Upper lobe of left lung (tissue), 6 donors: ENCODE measurements around the gene SEC14L2. TPM values are rescaled to one million over a fixed set of nuclear protein-coding genes. Genes with fewer than 3 reads are reported as not detected.

ENCODE experiments used
- ATAC-seq, 2 donors: fragments of 200-7000 bp; cut with Tn5 transposase; one replicate each; pipeline ENCODE4 v1.9.1; 2022; ENCODE audit warnings: mild to moderate bottlenecking in 2 of 2, moderate library complexity in 2 of 2; ENCODE audit not compliant: low FRiP score in 2 of 2
- DNase-seq, 2 donors: peaks; one replicate each; pipeline ENCODE4 v3.0.0-alpha.2; 2019 to 2020
- H3K27ac ChIP-seq, 4 donors: fragments of 200-600 bp; sonication (generic); one replicate each; pipeline ENCODE4 v1.5.1; 2016 to 2019
- H3K27me3 ChIP-seq, 4 donors: fragments of 200-600 bp; sonication (generic); one replicate each; pipeline ENCODE4 v1.5.1; 2017 to 2019
- H3K36me3 ChIP-seq, 4 donors: fragments of 200-600 bp; sonication (generic); one replicate each; pipeline ENCODE4 v1.5.1; 2016 to 2019
- H3K4me1 ChIP-seq, 4 donors: fragments of 200-600 bp; sonication (generic); one replicate each; pipeline ENCODE4 v1.5.1; 2018 to 2019
- H3K4me3 ChIP-seq, 4 donors: fragments of 200-600 bp; sonication (generic); one replicate each; pipeline ENCODE4 v1.5.1; 2017 to 2019; ENCODE audit warnings: mild to moderate bottlenecking in 2 of 4, moderate library complexity in 1 of 4
- H3K9me3 ChIP-seq, 4 donors: fragments of 200-600 bp; sonication (generic); one replicate each; pipeline ENCODE4 v1.5.1; 2018 to 2019
- CTCF ChIP-seq, 6 experiments: fragments of 450-650 bp in 4 of 6; fragments of 200-600 bp in 2 of 6; sonication (generic) in 2 of 6; IDR thresholded peaks; one replicate each; pipeline ENCODE4 v1.5.1; 2016 to 2019; ENCODE audit warnings: antibody characterized with exemption in 6 of 6
- EP300 ChIP-seq, 4 donors: sonication (generic); formaldehyde crosslinking; IDR thresholded peaks; one replicate each; pipeline ENCODE4 v1.5.1; 2017; ENCODE audit warnings: antibody characterized with exemption in 4 of 4, control low read depth in 2 of 4
- POLR2A ChIP-seq, 4 donors: fragments of 450-650 bp; IDR thresholded peaks; one replicate each; pipeline ENCODE4 v1.5.1; 2016 to 2017; ENCODE audit warnings: antibody characterized with exemption in 4 of 4, mild to moderate bottlenecking in 2 of 4
- POLR2AphosphoS5 ChIP-seq, 2 donors: sonication (generic); formaldehyde crosslinking; IDR thresholded peaks; one replicate each; pipeline ENCODE4 v1.5.1; 2017; ENCODE audit warnings: antibody characterized with exemption in 2 of 2
- WGBS, 2 donors: methylation state at CpG; one replicate each; pipeline ENCODE4 v1.1.5; 2017 to 2018; 5-methylcytosine and 5-hydroxymethylcytosine counted together
- total RNA-seq, 6 donors: library from RNA; depleted of rRNA in 4 of 6; stranded (reverse); fragments of >200 nt in 4 of 6; gene quantifications; one replicate each; pipeline versions ENCODE4 v1.1.0 to v1.2.1, GENCODE V29; 2016 to 2021
- donor health status: DM: no; HTN: no; CAD: no; lungs with moderate emphysema.
- donor health status: DM: no; HTN: yes; CAD: no; lungs with severe emphysema.

SEC14L2 gene
- total RNA-seq, 6 donors from 2014 or later, result 5.6 to 12.6 (median 8.4) TPM

GRCh38 chr22:30406400-30406799 lies 9.6 kb downstream of the SEC14L2 start:
- Histone ChIP-seq H3K36me3 (peaks cover 0 to 31% (median 7%) of the 10 kb centered on the region in 4 donors), H3K4me3 (no peak overlapping the region), H3K27ac (no peak overlapping the region), H3K4me1 (no peaks in the 10 kb centered on the region), H3K9me3 (no peaks in the 10 kb centered on the region), H3K27me3 (no peaks in the 10 kb centered on the region)
- TF ChIP-seq EP300 (IDR thresholded peaks at IDR 0.05) (no peak), POLR2AphosphoS5 (IDR thresholded peaks at IDR 0.05) (no peak), POLR2A (IDR thresholded peaks at IDR 0.05) (no peak), CTCF (IDR thresholded peaks at IDR 0.05) (no peak)
- ATAC-seq (no peak), DNase-seq (no peak)
- WGBS, 2 donors, result 90 to 98% methylated on average over 6 of the region's 6 CpGs

- Histone ChIP-seq H3K4me3 (no peak overlapping the region), H3K27me3 (no peaks in the 10 kb centered on the region), H3K4me1 (no peaks in the 10 kb centered on the region), H3K27ac (no peak overlapping the region), H3K9me3 (no peaks in the 10 kb centered on the region), H3K36me3 (peaks cover 0 to 42% (median 7%) of the 10 kb centered on the region in 4 donors)
- 82 to 84% methylated on average over 13 of the region's 13 CpGs for WGBS, 2 donors
- TF ChIP-seq EP300 (IDR thresholded peaks at IDR 0.05), result no peak
- ATAC-seq (peak in 1 of 2 donors; percentile 73), DNase-seq (no peak)
Measured at GRCh38 chr22:30408388-30409102, 11.7 kb downstream of the SEC14L2 start.

- no peak for ATAC-seq
- WGBS, 2 donors, result 74 to 82% methylated on average over 3 of the region's 3 CpGs
Measured at GRCh38 chr22:30411780-30412179, 15.0 kb downstream of the SEC14L2 start.

GRCh38 chr22:30413001-30413400 lies 16.2 kb downstream of the SEC14L2 start:
- ATAC-seq, result no peak
- no peak for DNase-seq
- H3K27ac ChIP-seq, result no peak overlapping the region
- WGBS, 2 donors, result 85 to 88% methylated on average over 4 of the region's 4 CpGs
- no peak overlapping the region for H3K4me3 ChIP-seq
- H3K4me1 ChIP-seq, result no peaks in the 10 kb centered on the region
- H3K9me3 ChIP-seq, result no peaks in the 10 kb centered on the region
- peaks cover 8 to 66% (median 24%) of the 10 kb centered on the region in 4 donors for H3K36me3 ChIP-seq
- H3K27me3 ChIP-seq, result no peaks in the 10 kb centered on the region
- TF ChIP-seq CTCF (IDR thresholded peaks at IDR 0.05), result no peak
- TF ChIP-seq POLR2A (IDR thresholded peaks at IDR 0.05), result no peak
- no peak for TF ChIP-seq POLR2AphosphoS5 (IDR thresholded peaks at IDR 0.05)
- TF ChIP-seq EP300 (IDR thresholded peaks at IDR 0.05), result no peak

More at GRCh38 chr22:30411780-30412179, 15.0 kb downstream of the SEC14L2 start:
- Histone ChIP-seq H3K27ac (no peak overlapping the region), H3K4me3 (no peak overlapping the region), H3K9me3 (no peaks in the 10 kb centered on the region), H3K36me3 (peaks cover 4 to 63% (median 21%) of the 10 kb centered on the region in 4 donors), H3K27me3 (no peaks in the 10 kb centered on the region), H3K4me1 (no peaks in the 10 kb centered on the region)
- DNase-seq, result no peak
- TF ChIP-seq CTCF (IDR thresholded peaks at IDR 0.05) (no peak), POLR2A (IDR thresholded peaks at IDR 0.05) (no peak)

- Histone ChIP-seq H3K4me3 (no peak overlapping the region), H3K27me3 (no peaks in the 10 kb centered on the region), H3K9me3 (no peaks in the 10 kb centered on the region), H3K27ac (no peak overlapping the region), H3K4me1 (no peaks in the 10 kb centered on the region), H3K36me3 (peaks cover 9 to 69% (median 28%) of the 10 kb centered on the region in 4 donors)
- 86 to 88% methylated on average over 5 of the region's 5 CpGs for WGBS, 2 donors
- ATAC-seq, result no peak
- TF ChIP-seq POLR2AphosphoS5 (IDR thresholded peaks at IDR 0.05), result no peak
- no peak for DNase-seq
Measured at GRCh38 chr22:30413745-30414524, 17.1 kb downstream of the SEC14L2 start.
